ENCODE measurements around the gene CORO2A. TPM values are rescaled to one million over a fixed set of nuclear protein-coding genes. Genes with fewer than 3 reads are reported as not detected.

CORO2A gene
- total and polyA plus RNA-seq, 7 donors, result 0.09 to 0.30 (median 0.12) TPM

GRCh38 chr9:98184326-98184725 lies 8.1 kb downstream of the CORO2A start:
- H3K36me3 ChIP-seq (ENCODE audit: insufficient read depth in 1 of 2, low read depth in 1 of 2), result no peaks in the 10 kb centered on the region
- no peak overlapping the region for H3K27ac ChIP-seq
- no peak for TF ChIP-seq CTCF (IDR thresholded peaks at IDR 0.05)
- H3K4me3 ChIP-seq, result no peak overlapping the region
- ATAC-seq (no peak), DNase-seq (peak in 1 of 2 donors; percentile 2)
- no peaks in the 10 kb centered on the region for H3K27me3 ChIP-seq (ENCODE audit: insufficient read depth in 3 of 3, low read length in 2 of 3)
- H3K9me3 ChIP-seq, result no peaks in the 10 kb centered on the region
- WGBS, 3 donors, result 77 to 80% (median 80%) methylated on average over 6 of the region's 6 CpGs
- H3K4me1 ChIP-seq, result no peaks in the 10 kb centered on the region
- intact Hi-C loops (cut with DNase I), result no loop called here

DNA sequence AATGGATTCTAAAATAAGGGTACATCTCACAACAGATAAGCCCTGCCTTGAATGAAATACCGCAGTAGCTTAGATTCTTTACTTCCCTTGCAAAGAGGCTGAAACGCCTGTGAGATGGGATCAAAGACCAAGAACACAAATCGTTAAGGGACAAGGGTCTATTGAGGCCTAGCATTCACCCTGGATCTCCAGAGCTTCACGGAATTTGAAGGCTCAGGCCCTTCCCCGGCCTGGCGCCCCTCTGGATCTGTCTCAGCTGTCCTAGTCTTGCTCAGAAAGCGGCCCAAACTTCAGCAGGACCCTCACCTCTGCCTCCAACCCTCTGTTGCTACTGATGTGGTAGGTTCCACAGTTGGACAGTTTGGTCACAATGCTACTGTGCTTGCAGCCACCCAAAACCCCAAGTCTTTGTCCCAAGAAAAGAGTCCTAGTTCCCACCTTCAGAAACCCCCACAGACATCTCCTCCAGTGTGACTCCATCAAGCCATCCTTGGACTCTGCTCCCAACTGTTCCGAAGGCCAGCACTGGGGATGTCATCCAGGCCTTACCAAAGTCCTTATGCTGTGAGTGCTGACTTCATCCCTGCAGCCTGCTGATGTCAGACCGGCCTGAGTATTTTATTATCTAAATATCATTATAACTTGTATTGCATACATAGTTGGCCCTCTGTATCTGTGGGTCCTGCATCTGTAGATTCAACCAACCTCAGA lies 9.4 kb downstream of the CORO2A start:
- no peak overlapping the region for H3K4me3 ChIP-seq
- ATAC-seq (no peak), DNase-seq (peak in 1 of 2 donors; percentile 21)
- no peaks in the 10 kb centered on the region for H3K27me3 ChIP-seq (ENCODE audit: insufficient read depth in 3 of 3, low read length in 2 of 3)
- no peak overlapping the region for H3K27ac ChIP-seq
- intact Hi-C loops (cut with DNase I), result no loop called here
- no peaks in the 10 kb centered on the region for H3K4me1 ChIP-seq
- 76 to 87% (median 80%) methylated on average over 9 of the region's 9 CpGs for WGBS, 3 donors
- no peaks in the 10 kb centered on the region for H3K9me3 ChIP-seq
- no peaks in the 10 kb centered on the region for H3K36me3 ChIP-seq (ENCODE audit: insufficient read depth in 1 of 2, low read depth in 1 of 2)
- TF ChIP-seq CTCF (IDR thresholded peaks at IDR 0.05), result no peak

GRCh38 chr9:98182069-98182820 lies 10.2 kb downstream of the CORO2A start:
- 86 to 88% (median 88%) methylated on average over 9 of the region's 9 CpGs for WGBS, 3 donors
- peak in 1 of 2 donors; percentile 16 for DNase-seq
- no peaks in the 10 kb centered on the region for H3K36me3 ChIP-seq (ENCODE audit: insufficient read depth in 1 of 2, low read depth in 1 of 2)
- no peaks in the 10 kb centered on the region for H3K4me1 ChIP-seq
- H3K4me3 ChIP-seq, result no peak overlapping the region
- H3K27ac ChIP-seq, result no peak overlapping the region
- no peak for ATAC-seq
- no peaks in the 10 kb centered on the region for H3K27me3 ChIP-seq (ENCODE audit: insufficient read depth in 3 of 3, low read length in 2 of 3)
- TF ChIP-seq CTCF (IDR thresholded peaks at IDR 0.05), result no peak
- intact Hi-C loops (cut with DNase I), result no loop called here
- no peaks in the 10 kb centered on the region for H3K9me3 ChIP-seq

DNA sequence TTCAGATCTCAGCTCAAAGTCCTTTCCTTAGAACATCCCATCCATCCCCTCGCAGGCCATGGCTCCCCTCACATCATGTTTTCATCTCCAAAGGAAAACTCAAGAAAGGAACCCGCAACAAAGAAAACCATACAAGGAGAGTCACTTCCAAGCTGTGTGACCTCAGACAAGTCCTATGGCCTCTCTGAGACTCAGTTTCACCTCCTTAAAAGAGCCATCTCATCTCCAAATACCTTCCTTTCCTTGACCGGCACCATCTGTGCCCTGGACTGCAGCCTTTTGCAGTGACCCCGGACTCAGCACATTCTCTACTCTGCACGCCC lies 10.7 kb downstream of the CORO2A start:
- Histone ChIP-seq H3K4me1 (no peaks in the 10 kb centered on the region), H3K27me3 (ENCODE audit: insufficient read depth in 3 of 3, low read length in 2 of 3) (no peaks in the 10 kb centered on the region), H3K4me3 (no peak overlapping the region), H3K27ac (no peak overlapping the region), H3K9me3 (no peaks in the 10 kb centered on the region), H3K36me3 (ENCODE audit: insufficient read depth in 1 of 2, low read depth in 1 of 2) (no peaks in the 10 kb centered on the region)
- ATAC-seq, result no peak
- intact Hi-C loops (cut with DNase I), result no loop called here
- WGBS, 3 donors, result 87 to 88% (median 87%) methylated on average over 5 of the region's 5 CpGs
- no peak for DNase-seq
- no peak for TF ChIP-seq CTCF (IDR thresholded peaks at IDR 0.05)
